PC-3 (cell line): ENCODE data around the gene NPSR1.

Experiments used
- EZH2 ChIP-seq: fragments of 300-600 bp; sonication (generic); IDR thresholded peaks from one replicate; pipeline ENCODE4 v1.6.1; 2017; ENCODE audit warnings: antibody characterized with exemption, mild to moderate bottlenecking, low read length; ENCODE audit not compliant: unreplicated experiment
- EZH2phosphoT487 ChIP-seq: fragments of 300-600 bp; sonication (generic); IDR thresholded peaks from 2 replicates; pipeline ENCODE4 v1.6.1; 2018; ENCODE audit warnings: mild to moderate bottlenecking, antibody characterized with exemption, low read length, borderline replicate concordance
- TF ChIP-seq, protein P1 (sequence below): fragments of 300-600 bp; sonication (generic); conservative IDR thresholded peaks from 2 replicates; pipeline ENCODE4 v1.5.1; 2017; ENCODE audit warnings: antibody characterized with exemption, low read depth, mild to moderate bottlenecking, low read length

DNA sequence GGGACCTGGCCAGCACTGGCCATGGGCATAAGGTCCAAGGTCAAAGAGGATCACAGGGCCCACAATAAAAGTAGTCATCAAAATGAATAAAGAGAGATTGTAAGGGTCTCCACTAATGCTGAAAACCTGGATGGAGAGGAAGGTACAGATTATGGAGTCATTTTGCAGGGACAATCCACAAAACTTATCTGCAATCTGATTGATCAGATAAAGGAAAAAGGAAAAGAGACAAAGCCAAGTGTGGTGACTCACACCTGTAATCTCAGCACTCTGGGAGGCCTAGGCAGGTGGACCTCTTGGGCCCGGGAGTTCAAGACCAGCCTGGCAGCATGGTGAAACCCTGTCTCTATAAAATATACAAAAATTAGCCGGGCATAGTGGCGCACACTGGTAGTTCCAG, 174.0 kb downstream of the NPSR1 start:
- TF ChIP-seq, protein P1, sequence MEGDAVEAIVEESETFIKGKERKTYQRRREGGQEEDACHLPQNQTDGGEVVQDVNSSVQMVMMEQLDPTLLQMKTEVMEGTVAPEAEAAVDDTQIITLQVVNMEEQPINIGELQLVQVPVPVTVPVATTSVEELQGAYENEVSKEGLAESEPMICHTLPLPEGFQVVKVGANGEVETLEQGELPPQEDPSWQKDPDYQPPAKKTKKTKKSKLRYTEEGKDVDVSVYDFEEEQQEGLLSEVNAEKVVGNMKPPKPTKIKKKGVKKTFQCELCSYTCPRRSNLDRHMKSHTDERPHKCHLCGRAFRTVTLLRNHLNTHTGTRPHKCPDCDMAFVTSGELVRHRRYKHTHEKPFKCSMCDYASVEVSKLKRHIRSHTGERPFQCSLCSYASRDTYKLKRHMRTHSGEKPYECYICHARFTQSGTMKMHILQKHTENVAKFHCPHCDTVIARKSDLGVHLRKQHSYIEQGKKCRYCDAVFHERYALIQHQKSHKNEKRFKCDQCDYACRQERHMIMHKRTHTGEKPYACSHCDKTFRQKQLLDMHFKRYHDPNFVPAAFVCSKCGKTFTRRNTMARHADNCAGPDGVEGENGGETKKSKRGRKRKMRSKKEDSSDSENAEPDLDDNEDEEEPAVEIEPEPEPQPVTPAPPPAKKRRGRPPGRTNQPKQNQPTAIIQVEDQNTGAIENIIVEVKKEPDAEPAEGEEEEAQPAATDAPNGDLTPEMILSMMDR, result no peak
- TF ChIP-seq EZH2 (no peak), EZH2phosphoT487 (no peak)
